ENCODE data around the gene SUSD4.

DNA sequence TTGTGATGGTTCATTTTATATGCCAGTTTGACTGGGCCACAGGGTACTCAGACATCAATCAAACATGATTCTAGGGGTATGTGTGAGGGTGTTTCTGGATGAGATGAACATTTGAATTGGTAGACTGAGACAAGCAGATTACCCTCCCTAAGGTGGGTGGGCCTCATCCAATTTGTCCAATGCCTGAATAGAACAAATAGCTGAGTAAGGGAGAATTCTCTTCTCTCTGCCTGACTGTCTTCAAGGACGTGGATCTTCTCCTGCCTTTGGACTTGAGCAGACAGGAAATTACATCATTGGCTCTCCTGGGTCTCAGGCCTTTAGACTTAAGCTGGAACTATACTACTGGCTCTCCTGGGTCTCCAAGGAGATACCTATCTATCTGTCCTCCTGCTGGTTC, 64.4 kb downstream of the SUSD4 start:
- TF ChIP-seq, protein P1, sequence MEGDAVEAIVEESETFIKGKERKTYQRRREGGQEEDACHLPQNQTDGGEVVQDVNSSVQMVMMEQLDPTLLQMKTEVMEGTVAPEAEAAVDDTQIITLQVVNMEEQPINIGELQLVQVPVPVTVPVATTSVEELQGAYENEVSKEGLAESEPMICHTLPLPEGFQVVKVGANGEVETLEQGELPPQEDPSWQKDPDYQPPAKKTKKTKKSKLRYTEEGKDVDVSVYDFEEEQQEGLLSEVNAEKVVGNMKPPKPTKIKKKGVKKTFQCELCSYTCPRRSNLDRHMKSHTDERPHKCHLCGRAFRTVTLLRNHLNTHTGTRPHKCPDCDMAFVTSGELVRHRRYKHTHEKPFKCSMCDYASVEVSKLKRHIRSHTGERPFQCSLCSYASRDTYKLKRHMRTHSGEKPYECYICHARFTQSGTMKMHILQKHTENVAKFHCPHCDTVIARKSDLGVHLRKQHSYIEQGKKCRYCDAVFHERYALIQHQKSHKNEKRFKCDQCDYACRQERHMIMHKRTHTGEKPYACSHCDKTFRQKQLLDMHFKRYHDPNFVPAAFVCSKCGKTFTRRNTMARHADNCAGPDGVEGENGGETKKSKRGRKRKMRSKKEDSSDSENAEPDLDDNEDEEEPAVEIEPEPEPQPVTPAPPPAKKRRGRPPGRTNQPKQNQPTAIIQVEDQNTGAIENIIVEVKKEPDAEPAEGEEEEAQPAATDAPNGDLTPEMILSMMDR (IDR thresholded peaks at IDR 0.05) = no peak
- TF ChIP-seq EP300 (IDR thresholded peaks at IDR 0.05) = no peak
